H1 (cell line): ENCODE data around the gene TECR. TPM values are rescaled to one million over a fixed set of nuclear protein-coding genes. Genes with fewer than 3 reads are reported as not detected.

Source experiments
- CTCF ChIA-PET: fragments of 300-600 bp; sonication (Branson Sonifier 250); formaldehyde crosslinking; loops from one replicate; lab custom pipeline; 2021; ENCODE audit not compliant: partially characterized antibody; lab: Charles Lee
- POLR2A ChIA-PET: fragments of 300-600 bp; sonication (Branson Sonifier 250); formaldehyde crosslinking; loops from one replicate; lab custom pipeline; 2021; ENCODE audit warnings: inconsistent platforms; ENCODE audit not compliant: partially characterized antibody; lab: Charles Lee
- DNase-seq, 2 experiments: peaks; one replicate each; pipeline versions ENCODE4 v3.0.0 to v3.0.0-alpha.2; 2010 to 2022; ENCODE audit warnings: low spot score in 2 of 2, low read depth in 1 of 2, mixed read lengths in 1 of 2
- FAIRE-seq: peaks from 2 replicates; lab custom pipeline; 2011; peaks lifted over from hg19 to GRCh38; lab: Jason Lieb, UNC
- H2AFZ ChIP-seq: 2 replicates; pipeline ENCODE4 v1.8.1; 2012; ENCODE audit warnings: low read length, inconsistent platforms
- H2AK5ac ChIP-seq: 2 replicates; pipeline ENCODE4 v1.6.1; 2013; ENCODE audit warnings: low read depth, low read length
- H2BK120ac ChIP-seq: replicated peaks from 2 replicates; pipeline ENCODE3; 2013; ENCODE audit warnings: low read depth, low read length, inconsistent platforms
- H2BK12ac ChIP-seq: 2 replicates; pipeline ENCODE4 v1.6.1; 2013; ENCODE audit warnings: low read depth, low read length
- H2BK15ac ChIP-seq: 2 replicates; pipeline ENCODE4 v1.6.1; 2013; ENCODE audit warnings: low read length
- H2BK20ac ChIP-seq: 2 replicates; pipeline ENCODE4 v1.6.1; 2013; ENCODE audit warnings: low read length
- H2BK5ac ChIP-seq: 2 replicates; pipeline ENCODE4 v1.6.1; 2013; ENCODE audit warnings: low read depth, low read length
- H3K14ac ChIP-seq: 2 replicates; pipeline ENCODE4 v1.6.1; 2013; ENCODE audit warnings: inconsistent platforms; ENCODE audit not compliant: insufficient read length
- H3K18ac ChIP-seq: 2 replicates; pipeline ENCODE4 v1.6.1; 2013; ENCODE audit warnings: low read length; ENCODE audit errors: extremely low read depth
- H3K23ac ChIP-seq: 2 replicates; pipeline ENCODE4 v1.6.1; 2013; ENCODE audit warnings: inconsistent platforms; ENCODE audit not compliant: insufficient read length
- H3K23me2 ChIP-seq: 2 replicates; pipeline ENCODE4 v1.6.1; 2013; ENCODE audit warnings: low read depth, low read length
- H3K27ac ChIP-seq: 2 replicates; pipeline ENCODE4 v1.6.1; 2011; ENCODE audit warnings: low read depth, low read length, inconsistent platforms
- H3K27me3 ChIP-seq, 4 experiments: replicated peaks in 1 of 4; 1 replicate in 1 of 4; 2 replicates in 3 of 4; pipeline versions ENCODE4 v1.6.1 to v1.8.1; 2011 to 2013; ENCODE audit warnings: low read length in 3 of 4, mild to moderate bottlenecking in 3 of 4, inconsistent platforms in 2 of 4, mixed read lengths in 2 of 4, moderate library complexity in 1 of 4; ENCODE audit not compliant: control insufficient read depth in 3 of 4, insufficient read depth in 3 of 4; ENCODE audit errors: extremely low read depth in 1 of 4
- H3K36me3 ChIP-seq, 4 experiments: 2 replicates each; pipeline versions ENCODE4 v1.6.1 to v1.8.1; 2011 to 2013; ENCODE audit warnings: mild to moderate bottlenecking in 4 of 4, low read length in 3 of 4, moderate library complexity in 2 of 4, control low read depth in 1 of 4, inconsistent platforms in 1 of 4; ENCODE audit not compliant: insufficient read depth in 4 of 4, control insufficient read depth in 2 of 4
- H3K4ac ChIP-seq: replicated peaks from 2 replicates; pipeline ENCODE3; 2013; ENCODE audit warnings: low read length, low read depth, mixed read lengths, inconsistent platforms; ENCODE audit not compliant: insufficient read length
- H3K4me1 ChIP-seq, 4 experiments: replicated peaks in 1 of 4; 1 replicate in 1 of 4; 2 replicates in 3 of 4; pipeline versions ENCODE4 v1.6.1 to v1.8.1; 2011 to 2013; ENCODE audit warnings: low read length in 3 of 4, inconsistent platforms in 2 of 4, mixed read lengths in 1 of 4; ENCODE audit not compliant: insufficient read depth in 4 of 4, control insufficient read depth in 3 of 4
- H3K4me2 ChIP-seq, 2 experiments: 2 replicates each; pipeline versions ENCODE4 v1.6.1 to v1.8.1; 2011 to 2013; ENCODE audit warnings: low read depth in 2 of 2, low read length in 2 of 2, control low read depth in 1 of 2, inconsistent platforms in 1 of 2, mild to moderate bottlenecking in 1 of 2; ENCODE audit not compliant: insufficient read depth in 1 of 2
- H3K4me3 ChIP-seq, 4 experiments: fragments of 200-600, 300-600 bp in 1 of 4; sonication (generic), shearing (Covaris generic), sonication (Bioruptor Twin) in 1 of 4; 2 replicates each; pipeline versions ENCODE4 v1.5.1 to v1.8.1; 2011 to 2016; ENCODE audit warnings: low read length in 4 of 4, low read depth in 3 of 4, control low read depth in 2 of 4, inconsistent platforms in 2 of 4, mild to moderate bottlenecking in 2 of 4, mixed read lengths in 1 of 4, moderate library complexity in 1 of 4; ENCODE audit not compliant: insufficient read depth in 2 of 4; ENCODE audit errors: extremely low read depth in 1 of 4
- H3K56ac ChIP-seq: replicated peaks from 2 replicates; pipeline ENCODE3; 2013; ENCODE audit warnings: low read depth, mild to moderate bottlenecking, mixed read lengths, low read length, inconsistent platforms; ENCODE audit not compliant: insufficient read length
- H3K79me1 ChIP-seq: 2 replicates; pipeline ENCODE4 v1.6.1; 2013; ENCODE audit warnings: low read depth, low read length, control low read depth
- H3K79me2 ChIP-seq, 2 experiments: 2 replicates each; pipeline versions ENCODE4 v1.6.1 to v1.8.1; 2012 to 2013; ENCODE audit warnings: low read length in 2 of 2, mild to moderate bottlenecking in 2 of 2, inconsistent platforms in 1 of 2; ENCODE audit not compliant: insufficient read depth in 2 of 2, control insufficient read depth in 1 of 2
- H3K9ac ChIP-seq, 4 experiments: replicated peaks in 1 of 4; 1 replicate in 1 of 4; 2 replicates in 3 of 4; pipeline versions ENCODE4 v1.6.1 to v1.8.1; 2011 to 2013; ENCODE audit warnings: low read depth in 3 of 4, low read length in 3 of 4, control low read depth in 2 of 4, mild to moderate bottlenecking in 2 of 4, moderate library complexity in 2 of 4, inconsistent platforms in 1 of 4; ENCODE audit errors: extremely low read depth in 1 of 4
- H3K9me3 ChIP-seq, 2 experiments: 2 replicates each; pipeline versions ENCODE4 v1.6.1 to v1.8.1; 2012 to 2013; ENCODE audit warnings: mild to moderate bottlenecking in 2 of 2, moderate library complexity in 2 of 2, control low read depth in 1 of 2, inconsistent platforms in 1 of 2, low read depth in 1 of 2, low read length in 1 of 2, mixed read lengths in 1 of 2; ENCODE audit not compliant: insufficient read depth in 2 of 2
- H4K20me1 ChIP-seq, 2 experiments: replicated peaks in 1 of 2; 2 replicates each; pipeline versions ENCODE3 to v1.8.1; 2011 to 2013; ENCODE audit warnings: inconsistent platforms in 2 of 2, low read length in 2 of 2, mild to moderate bottlenecking in 1 of 2; ENCODE audit not compliant: insufficient read depth in 2 of 2, control insufficient read depth in 1 of 2
- H4K5ac ChIP-seq: 2 replicates; pipeline ENCODE4 v1.6.1; 2013; ENCODE audit warnings: low read length, low read depth, mixed read lengths, inconsistent platforms; ENCODE audit not compliant: insufficient read length
- H4K8ac ChIP-seq: 2 replicates; pipeline ENCODE4 v1.8.0; 2013; ENCODE audit warnings: mild to moderate bottlenecking, moderate library complexity, low read length, inconsistent platforms; ENCODE audit not compliant: insufficient read depth; ENCODE audit errors: extremely low read depth
- H4K91ac ChIP-seq: replicated peaks from 2 replicates; pipeline ENCODE3; 2013; ENCODE audit warnings: low read length, mixed read lengths, inconsistent platforms; ENCODE audit not compliant: insufficient read length
- CHD1 ChIP-seq: IDR thresholded peaks from 2 replicates; pipeline ENCODE4 v1.6.1; 2012; ENCODE audit warnings: low read depth, low read length, improper control_type of control experiment
- CTBP2 ChIP-seq: IDR thresholded peaks from 2 replicates; pipeline ENCODE4 v1.7.0; 2011; ENCODE audit warnings: borderline replicate concordance, mild to moderate bottlenecking, moderate library complexity, mixed read lengths, low read length; ENCODE audit not compliant: insufficient read depth, insufficient read length
- CTCF ChIP-seq, 3 experiments: IDR thresholded peaks; 1 replicate in 2 of 3; 2 replicates in 1 of 3; pipeline versions ENCODE4 v1.5.1 to v1.6.1; 2011; ENCODE audit warnings: low read length in 3 of 3, mild to moderate bottlenecking in 3 of 3, inconsistent platforms in 2 of 3, low read depth in 1 of 3, moderate library complexity in 1 of 3; ENCODE audit not compliant: insufficient read depth in 1 of 3; ENCODE audit errors: control extremely low read depth in 1 of 3
- SAP30 ChIP-seq: fragments of 300-600 bp; sonication (generic); IDR thresholded peaks from 2 replicates; pipeline ENCODE4 v1.7.1; 2012; ENCODE audit warnings: low read length, moderate library complexity, mild to moderate bottlenecking, inconsistent platforms; ENCODE audit not compliant: insufficient read depth, insufficient replicate concordance
- WGBS, 2 experiments: shearing (Covaris generic) in 1 of 2; methylation state at CpG; one replicate each; pipeline versions ENCODE4 v1.1.6 to v1.1.7; 2013 to 2015; ENCODE audit warnings: low lambda C conversion rate in 2 of 2, mixed read lengths in 2 of 2, inconsistent platforms in 1 of 2, low coverage in 1 of 2, missing lambda C conversion rate in 1 of 2; ENCODE audit not compliant: insufficient replicate concordance in 2 of 2, insufficient coverage in 1 of 2, insufficient read length in 1 of 2; ENCODE audit errors: extremely low coverage in 1 of 2, missing lambda C conversion rate in 1 of 2; 5-methylcytosine and 5-hydroxymethylcytosine counted together
- polyA plus RNA-seq, 7 experiments: library from polyadenylated mRNA; depleted of rRNA in 3 of 7; stranded (reverse) in 5 of 7; unstranded in 2 of 7; fragments of >200 nt in 5 of 7; fragments of 200-250 nt in 2 of 7; gene quantifications; 1 replicate in 5 of 7; 2 replicates in 1 of 7; 4 replicates in 1 of 7; pipeline versions ENCODE4 v1.2.1 to v1.2.3, GENCODE V29; 2011 to 2013; ENCODE audit warnings: missing spikeins in 2 of 7, mixed read lengths in 2 of 7
- total RNA-seq: library from RNA; stranded (reverse); fragmentation: NEBNext Ultra II Directional; extraction: Animal tissue kit (Norgen Biotek cat#: 25700); gene quantifications from 2 replicates; pipeline ENCODE4 v1.2.1, GENCODE V29; 2021

The TECR gene
- total and polyA plus RNA-seq, 2 of the 8 experiments (the other 6 are each of a cell fraction or from before 2014, with no cell fraction given) = 172 to 405 TPM

GRCh38 chr19:14560776-14561108 lies 31.3 kb downstream of the TECR start:
- no peak overlapping the region for H3K4me2 ChIP-seq
- no peak overlapping the region for H3K9ac ChIP-seq
- no peak overlapping the region for H3K18ac ChIP-seq
- 0 out of 2 replicates have a peak overlapping the region, but pooled peaks have one; percentile 34 for H3K27ac ChIP-seq
- H2BK120ac ChIP-seq = no peak overlapping the region
- peaks cover 0 to 10% (median 4%) of the 10 kb centered on the region in 4 experiments; a peak in 3 of 8 replicates for H3K36me3 ChIP-seq
- H2BK12ac ChIP-seq = no peak overlapping the region; the same call in 1 of the 2 replicates
- H3K4me1 ChIP-seq = peaks cover 0 to 44% (median 38%) of the 10 kb centered on the region in 4 experiments; a peak in 6 of 7 replicates
- H3K4me3 ChIP-seq = no peak overlapping the region
- no peak overlapping the region for H3K14ac ChIP-seq
- no peak overlapping the region for H4K8ac ChIP-seq
- no peak overlapping the region for H3K56ac ChIP-seq
- peaks cover 0 to 25% of the 10 kb centered on the region in 2 experiments; a peak in 1 of 4 replicates for H3K79me2 ChIP-seq
- FAIRE-seq (no peak), DNase-seq (no peak)
- H4K91ac ChIP-seq = no peak overlapping the region
- CTCF ChIA-PET = no interaction called here
- H3K4ac ChIP-seq = no peak overlapping the region
- H4K5ac ChIP-seq = no peak overlapping the region
- H2BK20ac ChIP-seq = no peak overlapping the region
- no peaks in the 10 kb centered on the region for H3K23me2 ChIP-seq
- H3K79me1 ChIP-seq = peaks cover 9% of the 10 kb centered on the region
- peak overlapping the region; percentile 9; the same call in 1 of the 2 replicates for H2BK5ac ChIP-seq
- WGBS, 2 experiments = 90% methylated on average over 6 of the region's 6 CpGs; no CpG with 5 or more reads in 1 of the 2 experiments
- H3K27me3 ChIP-seq = no peaks in the 10 kb centered on the region
- H3K23ac ChIP-seq = no peak overlapping the region
- H4K20me1 ChIP-seq = peaks cover 4 to 18% of the 10 kb centered on the region in 2 experiments
- no peaks in the 10 kb centered on the region for H3K9me3 ChIP-seq
- no peak overlapping the region for H2AK5ac ChIP-seq
- H2BK15ac ChIP-seq = no peak overlapping the region
- H2AFZ ChIP-seq = no peak overlapping the region
- POLR2A ChIA-PET = interaction anchor here (1.8 kb wide), 1 partner anchor 8 kb away, joined by 4 read pairs; no protein-coding TSS in a partner anchor
- no peak for TF ChIP-seq CTCF (IDR thresholded peaks at IDR 0.05; ENCODE audit: control extremely low read depth in 1 of 3, insufficient read depth in 1 of 3, low read depth in 1 of 3, low read length in 3 of 3)
- TF ChIP-seq CHD1 = no peak
- no peak for TF ChIP-seq CTBP2
- no peak for TF ChIP-seq SAP30
